Tibial artery (tissue), 4 donors: ENCODE measurements around the gene POSTN.

Source experiments
- DNase-seq, 2 donors: peaks; one replicate each; pipeline ENCODE4 v3.0.0-alpha.2; 2019
- H3K27ac ChIP-seq, 2 donors: fragments of 200-600 bp; sonication (generic) in 1 of 2; 1 replicate in 1 of 2; 2 replicates in 1 of 2; pipeline ENCODE4 v1.5.1; 2018 to 2019; ENCODE audit warnings: mild to moderate bottlenecking in 1 of 2
- H3K27me3 ChIP-seq, 2 donors: fragments of 200-600 bp; sonication (generic) in 1 of 2; one replicate each; pipeline versions ENCODE4 v1.5.1 to v1.6.0; 2016 to 2019
- H3K36me3 ChIP-seq, 3 donors: fragments of 200-600 bp; sonication (generic) in 2 of 3; one replicate each; pipeline ENCODE4 v1.5.1; 2016 to 2019; ENCODE audit warnings: mild to moderate bottlenecking in 2 of 3
- H3K4me1 ChIP-seq, 4 donors: fragments of 200-600 bp; sonication (generic) in 2 of 4; 1 replicate in 3 of 4; 2 replicates in 1 of 4; pipeline ENCODE4 v1.5.1; 2016 to 2019
- H3K4me3 ChIP-seq, 2 donors: fragments of 200-600 bp; sonication (generic) in 1 of 2; 1 replicate in 1 of 2; 2 replicates in 1 of 2; pipeline ENCODE4 v1.5.1; 2018 to 2019; ENCODE audit warnings: mild to moderate bottlenecking in 2 of 2
- H3K9me3 ChIP-seq, 3 donors: fragments of 200-600 bp; sonication (generic) in 1 of 3; one replicate each; pipeline ENCODE4 v1.5.1; 2016 to 2019
- intact Hi-C: fragments of 100-400 bp; cut with DNase I; formaldehyde crosslinking; loops from one replicate; pipeline ENCODE4 v1.15.0; 2023; ENCODE audit warnings: low total_unique reads
- TF ChIP-seq, protein P1 (sequence below), 2 experiments: fragments of 200-600 bp in 1 of 2; fragments of 450-650 bp in 1 of 2; IDR thresholded peaks; one replicate each; pipeline ENCODE4 v1.5.1; 2017 to 2019; ENCODE audit warnings: antibody characterized with exemption in 2 of 2, mild to moderate bottlenecking in 1 of 2, moderate library complexity in 1 of 2

POSTN gene

DNA sequence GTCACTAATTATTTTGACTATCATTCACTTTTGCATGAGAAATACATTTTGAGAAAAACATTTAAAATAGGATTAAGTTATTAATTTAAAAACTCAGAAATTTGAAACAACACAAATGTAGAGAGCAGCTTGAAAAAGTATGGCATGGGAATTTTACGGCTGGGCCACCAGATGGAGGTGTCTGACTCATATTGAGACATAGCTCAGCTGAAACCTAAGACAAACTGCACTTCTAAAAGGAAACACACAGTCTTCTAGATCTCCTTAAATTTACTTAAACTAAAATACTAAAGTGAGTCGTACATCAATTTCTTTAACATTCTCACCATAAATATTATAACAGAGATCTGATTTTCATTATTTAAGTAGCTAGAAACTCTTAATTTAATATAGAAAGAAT is 41.9 kb upstream of the POSTN start:
- TF ChIP-seq, protein P1, sequence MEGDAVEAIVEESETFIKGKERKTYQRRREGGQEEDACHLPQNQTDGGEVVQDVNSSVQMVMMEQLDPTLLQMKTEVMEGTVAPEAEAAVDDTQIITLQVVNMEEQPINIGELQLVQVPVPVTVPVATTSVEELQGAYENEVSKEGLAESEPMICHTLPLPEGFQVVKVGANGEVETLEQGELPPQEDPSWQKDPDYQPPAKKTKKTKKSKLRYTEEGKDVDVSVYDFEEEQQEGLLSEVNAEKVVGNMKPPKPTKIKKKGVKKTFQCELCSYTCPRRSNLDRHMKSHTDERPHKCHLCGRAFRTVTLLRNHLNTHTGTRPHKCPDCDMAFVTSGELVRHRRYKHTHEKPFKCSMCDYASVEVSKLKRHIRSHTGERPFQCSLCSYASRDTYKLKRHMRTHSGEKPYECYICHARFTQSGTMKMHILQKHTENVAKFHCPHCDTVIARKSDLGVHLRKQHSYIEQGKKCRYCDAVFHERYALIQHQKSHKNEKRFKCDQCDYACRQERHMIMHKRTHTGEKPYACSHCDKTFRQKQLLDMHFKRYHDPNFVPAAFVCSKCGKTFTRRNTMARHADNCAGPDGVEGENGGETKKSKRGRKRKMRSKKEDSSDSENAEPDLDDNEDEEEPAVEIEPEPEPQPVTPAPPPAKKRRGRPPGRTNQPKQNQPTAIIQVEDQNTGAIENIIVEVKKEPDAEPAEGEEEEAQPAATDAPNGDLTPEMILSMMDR (IDR thresholded peaks at IDR 0.05), result peak; percentile 49 to 53
- no peaks in the 10 kb centered on the region for H3K9me3 ChIP-seq
- H3K36me3 ChIP-seq, result no peaks in the 10 kb centered on the region
- no peak overlapping the region for H3K4me3 ChIP-seq
- DNase-seq, result no peak
- no peak overlapping the region for H3K27ac ChIP-seq
- no peaks in the 10 kb centered on the region for H3K4me1 ChIP-seq
- no peaks in the 10 kb centered on the region for H3K27me3 ChIP-seq
- intact Hi-C loops, result no loop called here

DNA sequence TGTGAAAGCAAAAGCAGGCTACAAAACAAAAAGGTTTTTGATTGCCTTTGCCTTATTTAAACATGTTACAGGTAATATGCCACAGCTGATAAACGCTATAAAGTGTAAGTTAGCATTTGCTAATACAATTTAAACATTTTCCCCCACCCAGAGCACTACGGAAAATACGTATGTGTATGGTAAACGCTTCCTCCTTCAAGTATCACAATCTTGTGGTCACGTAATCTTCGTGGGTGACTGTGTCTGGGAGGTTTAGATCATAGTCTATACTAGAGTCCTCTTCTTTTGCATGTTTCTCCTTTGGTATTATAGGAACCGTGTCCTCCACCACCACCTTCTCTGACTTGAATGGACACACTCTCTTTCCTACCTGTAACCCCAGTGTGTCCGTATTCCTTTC is 38.1 kb upstream of the POSTN start:
- no peaks in the 10 kb centered on the region for H3K36me3 ChIP-seq
- H3K27me3 ChIP-seq, result no peaks in the 10 kb centered on the region
- TF ChIP-seq, protein P1 (IDR thresholded peaks at IDR 0.05), result no peak
- intact Hi-C loops, result no loop called here
- H3K9me3 ChIP-seq, result no peaks in the 10 kb centered on the region
- no peak overlapping the region for H3K4me3 ChIP-seq
- H3K4me1 ChIP-seq, result no peaks in the 10 kb centered on the region
- DNase-seq, result no peak
- no peak overlapping the region for H3K27ac ChIP-seq

DNA sequence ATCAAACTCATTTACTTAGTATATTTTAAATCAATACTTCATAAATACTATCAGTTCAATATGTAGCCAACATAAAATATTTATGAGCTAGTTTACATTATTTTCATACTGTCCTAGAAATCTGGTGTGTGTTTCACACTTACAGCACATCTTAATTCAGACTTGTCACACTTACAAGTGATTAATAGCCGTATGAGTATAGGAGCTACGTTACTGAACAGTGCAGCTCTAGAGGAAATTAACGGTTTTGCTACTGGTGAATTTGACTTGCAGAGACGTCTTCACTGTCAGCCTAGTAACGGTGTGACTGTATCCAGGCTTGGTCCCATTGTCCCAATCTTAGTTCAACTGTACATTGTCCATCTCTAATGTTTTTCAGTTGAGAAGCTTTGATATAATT is 33.7 kb upstream of the POSTN start:
- intact Hi-C loops, result no loop called here
- H3K9me3 ChIP-seq, result no peaks in the 10 kb centered on the region
- no peak for DNase-seq
- H3K4me3 ChIP-seq, result no peak overlapping the region
- no peak overlapping the region for H3K27ac ChIP-seq
- no peaks in the 10 kb centered on the region for H3K36me3 ChIP-seq
- TF ChIP-seq, protein P1 (IDR thresholded peaks at IDR 0.05), result no peak
- no peaks in the 10 kb centered on the region for H3K4me1 ChIP-seq
- H3K27me3 ChIP-seq, result no peaks in the 10 kb centered on the region

DNA sequence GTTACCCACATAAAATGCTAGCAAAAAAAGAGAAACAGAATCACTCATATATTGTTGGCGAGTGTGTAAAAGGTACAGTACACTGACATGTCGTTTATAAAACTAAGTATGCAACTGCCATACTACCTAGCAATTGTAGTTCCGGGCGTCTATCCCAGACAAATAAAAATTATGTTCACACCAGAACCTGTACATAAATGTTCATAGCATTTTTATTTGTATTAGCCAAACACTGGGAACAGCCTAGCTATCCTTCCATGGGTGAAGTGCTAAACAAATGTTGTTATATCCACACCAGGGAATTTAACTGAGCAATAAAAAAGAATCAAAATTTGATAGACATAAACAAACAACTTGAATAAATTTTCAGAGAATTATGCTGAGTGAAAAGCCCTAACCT is 28.9 kb upstream of the POSTN start:
- H3K36me3 ChIP-seq, result no peaks in the 10 kb centered on the region
- H3K4me3 ChIP-seq, result no peak overlapping the region
- intact Hi-C loops, result no loop called here
- no peak overlapping the region for H3K27ac ChIP-seq
- peaks cover 0 to 4% (median 0%) of the 10 kb centered on the region in 4 donors for H3K4me1 ChIP-seq
- H3K27me3 ChIP-seq, result no peaks in the 10 kb centered on the region
- no peak for DNase-seq
- TF ChIP-seq, protein P1 (IDR thresholded peaks at IDR 0.05), result no peak
- H3K9me3 ChIP-seq, result no peaks in the 10 kb centered on the region

DNA sequence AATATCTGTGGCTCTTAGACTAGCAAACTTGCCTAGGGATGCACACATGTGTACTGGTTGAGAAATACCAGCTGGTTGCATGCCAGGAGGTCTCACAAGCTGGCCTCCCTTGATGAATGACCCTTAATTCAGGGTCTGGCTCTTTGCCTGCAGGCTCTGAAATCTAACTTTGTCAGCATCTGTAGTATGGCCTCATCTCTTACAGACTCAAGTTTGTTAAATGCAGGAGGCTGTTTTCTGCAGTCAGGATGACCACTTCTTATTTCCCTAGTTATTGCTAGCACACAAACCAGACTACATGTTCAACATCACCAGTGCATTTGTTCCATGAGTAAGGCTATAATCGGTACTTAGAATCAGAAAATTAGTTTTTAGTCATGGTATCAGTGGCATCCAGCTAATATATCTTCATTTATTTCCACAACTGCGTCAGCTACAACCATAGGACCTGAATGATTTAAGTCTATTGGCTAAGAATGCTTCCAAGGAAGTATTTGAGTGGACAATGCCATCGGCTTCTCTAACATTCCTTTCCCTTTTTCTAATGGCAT is 23.3 kb upstream of the POSTN start:
- H3K4me1 ChIP-seq, result peaks cover 0 to 22% (median 8%) of the 10 kb centered on the region in 4 donors
- no peaks in the 10 kb centered on the region for H3K36me3 ChIP-seq
- H3K9me3 ChIP-seq, result no peaks in the 10 kb centered on the region
- no peaks in the 10 kb centered on the region for H3K27me3 ChIP-seq
- no peak overlapping the region for H3K27ac ChIP-seq
- TF ChIP-seq, protein P1 (IDR thresholded peaks at IDR 0.05), result no peak
- intact Hi-C loops, result no loop called here
- no peak overlapping the region for H3K4me3 ChIP-seq
- DNase-seq, result peak in 1 of 2 donors; percentile 33

DNA sequence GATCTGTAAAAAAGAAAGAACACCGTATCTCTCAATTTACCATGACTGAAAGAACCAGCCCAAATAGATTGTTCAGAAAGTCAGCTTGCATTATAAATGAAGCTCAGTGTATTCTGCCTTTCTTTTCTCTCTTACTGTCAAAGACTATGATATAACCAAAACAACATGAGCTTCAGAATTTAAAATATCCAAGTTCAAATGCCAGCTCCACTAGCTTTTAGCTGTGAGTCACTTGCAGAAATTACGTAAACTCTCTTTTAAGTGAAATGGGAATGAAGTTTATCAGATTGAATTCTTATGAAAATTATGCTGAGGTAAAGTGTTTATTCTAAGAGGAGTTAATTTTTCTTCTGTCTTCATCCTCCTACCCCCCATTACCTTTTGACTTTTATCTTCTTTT is 20.0 kb upstream of the POSTN start:
- H3K9me3 ChIP-seq, result no peaks in the 10 kb centered on the region
- TF ChIP-seq, protein P1 (IDR thresholded peaks at IDR 0.05), result no peak
- no peaks in the 10 kb centered on the region for H3K36me3 ChIP-seq
- no peak overlapping the region for H3K4me3 ChIP-seq
- no peaks in the 10 kb centered on the region for H3K27me3 ChIP-seq
- peaks cover 0 to 24% (median 9%) of the 10 kb centered on the region in 4 donors for H3K4me1 ChIP-seq
- H3K27ac ChIP-seq, result no peak overlapping the region
- no peak for DNase-seq
- intact Hi-C loops, result no loop called here
